Skeletal muscle satellite cell (primary cell): Measurements from ENCODE around the gene KIN.

Experiments
- H3K27me3 ChIP-seq: 2 replicates; pipeline ENCODE4 v1.7.0; 2013; ENCODE audit warnings: low read length; ENCODE audit not compliant: control insufficient read depth, insufficient read depth
- H3K36me3 ChIP-seq: 2 replicates; pipeline ENCODE4 v1.7.0; 2013; ENCODE audit warnings: mild to moderate bottlenecking, control low read depth, low read length; ENCODE audit not compliant: insufficient read depth
- H3K4me1 ChIP-seq: 2 replicates; pipeline ENCODE4 v1.7.0; 2013; ENCODE audit warnings: low read length; ENCODE audit not compliant: control insufficient read depth, insufficient read depth
- H3K4me2 ChIP-seq: 2 replicates; pipeline ENCODE4 v1.7.0; 2013; ENCODE audit warnings: mild to moderate bottlenecking, low read length
- H3K4me3 ChIP-seq: 2 replicates; pipeline ENCODE4 v1.7.0; 2013; ENCODE audit warnings: low read length
- H3K9ac ChIP-seq: 2 replicates; pipeline ENCODE4 v1.7.0; 2013; ENCODE audit warnings: mild to moderate bottlenecking, low read depth, low read length, moderate library complexity
- H3K9me3 ChIP-seq: replicated peaks from 2 replicates; pipeline ENCODE4 v1.7.0; 2013; ENCODE audit warnings: mild to moderate bottlenecking, control low read depth, low read length

Gene KIN

GRCh38 chr10:7703140-7703539, 84.7 kb downstream of the KIN start, which contains the start of gene ITIH2:
TSS of gene ITIH2 (plus strand) at chr10:7703316. CDS start at chr10:7703435, 119 bp downstream.
- no peak within 1 kb of the TSS for H3K4me2 ChIP-seq
- no peaks in the 10 kb centered on the region for H3K9me3 ChIP-seq
- H3K27me3 ChIP-seq = no peaks in the 10 kb centered on the region
- H3K9ac ChIP-seq = no peak within 1 kb of the TSS
- no peak within 1 kb of the TSS for H3K4me3 ChIP-seq
- H3K36me3 ChIP-seq = no peaks in the 10 kb centered on the region
- no peaks in the 10 kb centered on the region for H3K4me1 ChIP-seq

- Histone ChIP-seq H3K4me1 (no peaks in the 10 kb centered on the region), H3K9ac (no peak overlapping the region), H3K36me3 (no peaks in the 10 kb centered on the region), H3K4me2 (no peak overlapping the region), H3K27me3 (no peaks in the 10 kb centered on the region), H3K9me3 (no peaks in the 10 kb centered on the region), H3K4me3 (no peak overlapping the region)
These were observed 85.4 kb downstream of the KIN start for GRCh38 chr10:7702288-7702812.

GRCh38 chr10:7701158-7701742, 86.5 kb downstream of the KIN start:
- H3K4me3 ChIP-seq = no peak overlapping the region
- H3K36me3 ChIP-seq = no peaks in the 10 kb centered on the region
- H3K4me1 ChIP-seq = no peaks in the 10 kb centered on the region
- H3K9ac ChIP-seq = no peak overlapping the region
- H3K27me3 ChIP-seq = no peaks in the 10 kb centered on the region
- H3K4me2 ChIP-seq = no peak overlapping the region
- no peaks in the 10 kb centered on the region for H3K9me3 ChIP-seq
